ENCODE measurements around the gene RNASE13. TPM values are rescaled to one million over a fixed set of nuclear protein-coding genes. Genes with fewer than 3 reads are reported as not detected.
"Not testable (repeated sequence)": the region's sequence is repeated elsewhere in the genome, so short reads cannot be mapped to it uniquely, and the experiment has no call there.

Gene RNASE13
- total RNA-seq, 2 experiments from 2014 or later: not detected

- Mint-ChIP-seq H3K9me3 (no peaks in the 10 kb centered on the region), H3K27ac (no peak overlapping the region)
- POLR2A ChIA-PET: interaction anchor here (2.0 kb wide), 1 partner anchor 88 kb away, joined by 6 read pairs; no protein-coding TSS in a partner anchor
Measured at GRCh38 chr14:21016413-21017190, 18.0 kb downstream of the RNASE13 start.

GRCh38 chr14:21015312-21015711 is 19.3 kb downstream of the RNASE13 start:
- Mint-ChIP-seq H3K4me1 (no peaks in the 10 kb centered on the region), H3K36me3 (no peaks in the 10 kb centered on the region), H3K27ac (no peak overlapping the region), H3K4me3 (no peak overlapping the region), H3K27me3 (peaks cover 13% of the 10 kb centered on the region), H3K9me3 (no peaks in the 10 kb centered on the region)
- POLR2A ChIA-PET: interaction anchor here (1.1 to 2.0 kb wide), 4 partner anchors 53 to 89 kb away, joined by 3 to 6 read pairs (median 3); no protein-coding TSS in a partner anchor
- ATAC-seq (ENCODE audit: low read depth) (no peak), DNase-seq (no peak)

More at GRCh38 chr14:21016413-21017190, 18.0 kb downstream of the RNASE13 start:
- H3K4me3 Mint-ChIP-seq: no peak overlapping the region
- ATAC-seq (ENCODE audit: low read depth) (no peak), DNase-seq (no peak)
- H3K4me1 Mint-ChIP-seq: no peaks in the 10 kb centered on the region
- no peaks in the 10 kb centered on the region for H3K36me3 Mint-ChIP-seq
- peaks cover 10% of the 10 kb centered on the region for H3K27me3 Mint-ChIP-seq

GRCh38 chr14:21014761-21015190 is 19.8 kb downstream of the RNASE13 start:
- Mint-ChIP-seq H3K4me3 (no peak overlapping the region), H3K9me3 (no peaks in the 10 kb centered on the region), H3K27me3 (peaks cover 15% of the 10 kb centered on the region), H3K27ac (no peak overlapping the region), H3K4me1 (no peaks in the 10 kb centered on the region), H3K36me3 (no peaks in the 10 kb centered on the region)
- peak; percentile 69 for DNase-seq
- POLR2A ChIA-PET: interaction anchor here (1.1 to 2.0 kb wide), 4 partner anchors 54 to 90 kb away, joined by 3 to 6 read pairs (median 3); no protein-coding TSS in a partner anchor
- peak; percentile 52 for ATAC-seq (ENCODE audit: low read depth)

GRCh38 chr14:21011136-21011535 is 23.5 kb downstream of the RNASE13 start:
- POLR2A ChIA-PET: interaction anchor here (0.6 kb wide), 1 partner anchor 98 kb away, joined by 3 read pairs; no protein-coding TSS in a partner anchor
- no peak for ATAC-seq (ENCODE audit: low read depth)
- Mint-ChIP-seq H3K4me1 (no peaks in the 10 kb centered on the region), H3K36me3 (no peaks in the 10 kb centered on the region), H3K27me3 (peaks cover 19% of the 10 kb centered on the region), H3K27ac (no peak overlapping the region), H3K9me3 (no peaks in the 10 kb centered on the region), H3K4me3 (no peak overlapping the region)
- no peak for DNase-seq

GRCh38 chr14:21009721-21010120 is 24.9 kb downstream of the RNASE13 start:
- H3K27me3 Mint-ChIP-seq: peaks cover 19% of the 10 kb centered on the region
- H3K9me3 Mint-ChIP-seq; H3K4me3 Mint-ChIP-seq; DNase-seq; ATAC-seq (ENCODE audit: low read depth); POLR2A ChIA-PET; H3K27ac Mint-ChIP-seq; H3K4me1 Mint-ChIP-seq; H3K36me3 Mint-ChIP-seq: not testable (repeated sequence)

GRCh38 chr14:21003788-21004346 is 30.7 kb downstream of the RNASE13 start:
- no peak overlapping the region for H3K27ac Mint-ChIP-seq
- H3K27me3 Mint-ChIP-seq: peaks cover 6% of the 10 kb centered on the region
- no peak overlapping the region for H3K4me3 Mint-ChIP-seq
- POLR2A ChIA-PET: no interaction called here
- no peaks in the 10 kb centered on the region for H3K36me3 Mint-ChIP-seq
- H3K4me1 Mint-ChIP-seq: no peaks in the 10 kb centered on the region
- DNase-seq (no peak), ATAC-seq (ENCODE audit: low read depth) (no peak)
- H3K9me3 Mint-ChIP-seq: no peaks in the 10 kb centered on the region

GRCh38 chr14:21001218-21001617 is 33.4 kb downstream of the RNASE13 start:
- Mint-ChIP-seq H3K9me3 (no peaks in the 10 kb centered on the region), H3K27me3 (peaks cover 2% of the 10 kb centered on the region), H3K4me1 (peaks cover 8% of the 10 kb centered on the region), H3K36me3 (peaks cover 6% of the 10 kb centered on the region), H3K27ac (no peak overlapping the region), H3K4me3 (no peak overlapping the region)
- POLR2A ChIA-PET: no interaction called here
- ATAC-seq (ENCODE audit: low read depth): no peak
- no peak for DNase-seq

- Mint-ChIP-seq H3K27ac (no peak overlapping the region), H3K9me3 (no peaks in the 10 kb centered on the region), H3K36me3 (peaks cover 20% of the 10 kb centered on the region), H3K4me3 (no peak overlapping the region), H3K27me3 (peaks cover 1% of the 10 kb centered on the region), H3K4me1 (peaks cover 11% of the 10 kb centered on the region)
- ATAC-seq (ENCODE audit: low read depth): no peak
- POLR2A ChIA-PET: no interaction called here
- DNase-seq: no peak
Measured at GRCh38 chr14:20999591-20999990, 35.0 kb downstream of the RNASE13 start.

- Mint-ChIP-seq H3K4me1 (peaks cover 13% of the 10 kb centered on the region), H3K4me3 (no peak within 1 kb of the TSS), H3K9me3 (no peaks in the 10 kb centered on the region), H3K27me3 (no peaks in the 10 kb centered on the region), H3K36me3 (peaks cover 24% of the 10 kb centered on the region), H3K27ac (no peak within 1 kb of the TSS)
- DNase-seq: no peak
- ATAC-seq (ENCODE audit: low read depth): no peak
- POLR2A ChIA-PET: no interaction called here
Measured at GRCh38 chr14:20998674-20999366, 35.8 kb downstream of the RNASE13 start, which contains the start of gene SLC39A2. Gene SLC39A2, plus strand, starts transcription at chr14:20999293. Its CDS starts 154 bp downstream, at chr14:20999447.

GRCh38 chr14:20998139-20998538 is 36.5 kb downstream of the RNASE13 start:
- H3K4me3 Mint-ChIP-seq: no peak overlapping the region
- no peak for DNase-seq
- ATAC-seq (ENCODE audit: low read depth): no peak
- no peaks in the 10 kb centered on the region for H3K9me3 Mint-ChIP-seq
- H3K27me3 Mint-ChIP-seq: no peaks in the 10 kb centered on the region
- POLR2A ChIA-PET: no interaction called here
- peaks cover 14% of the 10 kb centered on the region for H3K4me1 Mint-ChIP-seq
- H3K27ac Mint-ChIP-seq: no peak overlapping the region
- H3K36me3 Mint-ChIP-seq: peaks cover 25% of the 10 kb centered on the region

- no peak overlapping the region for H3K4me3 Mint-ChIP-seq
- H3K36me3 Mint-ChIP-seq: peaks cover 28% of the 10 kb centered on the region
- H3K27ac Mint-ChIP-seq: no peak overlapping the region
- POLR2A ChIA-PET: no interaction called here
- no peak for DNase-seq
- no peak for ATAC-seq (ENCODE audit: low read depth)
- H3K27me3 Mint-ChIP-seq: no peaks in the 10 kb centered on the region
- H3K4me1 Mint-ChIP-seq: peaks cover 14% of the 10 kb centered on the region
- H3K9me3 Mint-ChIP-seq: no peaks in the 10 kb centered on the region
Measured at GRCh38 chr14:20997564-20997963, 37.0 kb downstream of the RNASE13 start.

- no peak overlapping the region for H3K4me3 Mint-ChIP-seq
- H3K4me1 Mint-ChIP-seq: peaks cover 14% of the 10 kb centered on the region
- no peak for ATAC-seq (ENCODE audit: low read depth)
- no peak overlapping the region for H3K27ac Mint-ChIP-seq
- no peaks in the 10 kb centered on the region for H3K27me3 Mint-ChIP-seq
- H3K36me3 Mint-ChIP-seq: peaks cover 30% of the 10 kb centered on the region
- POLR2A ChIA-PET: no interaction called here
- DNase-seq: no peak
- no peaks in the 10 kb centered on the region for H3K9me3 Mint-ChIP-seq
Measured at GRCh38 chr14:20997115-20997514, 37.5 kb downstream of the RNASE13 start.

- Mint-ChIP-seq H3K4me3 (no peak overlapping the region), H3K4me1 (peaks cover 17% of the 10 kb centered on the region), H3K27ac (no peak overlapping the region), H3K9me3 (no peaks in the 10 kb centered on the region), H3K36me3 (peaks cover 35% of the 10 kb centered on the region), H3K27me3 (no peaks in the 10 kb centered on the region)
- no peak for DNase-seq
- POLR2A ChIA-PET: no interaction called here
- ATAC-seq (ENCODE audit: low read depth): no peak
Measured at GRCh38 chr14:20996521-20996920, 38.1 kb downstream of the RNASE13 start.

Data from activated naive CD8-positive, alpha-beta T cell treated with anti-CD3 and anti-CD28 coated beads, Interleukin-2, amount 10 ng/mL, durations not matched to agents 7 days and 5 days (primary cell).